GM19035 (cell line): ENCODE results near the gene IL26.
A peak's percentile ranks its signal among the peaks of the same experiment; 100 is the strongest.

Experiments
- ATAC-seq: cut with Tn5 transposase; IDR thresholded peaks from one replicate; pipeline ENCODE4 v1.9.1; 2021; ENCODE audit not compliant: unreplicated experiment

IL26 gene

GRCh38 chr12:68159681-68160304 is 65.8 kb downstream of the IL26 start, which contains the start of gene IFNG:
Gene IFNG (minus strand): TSS chr12:68159740. CDS start chr12:68159615, 125 bp downstream.
- peak; percentile 53 for ATAC-seq

- no peak for ATAC-seq
Observed at GRCh38 chr12:68158432-68158831, 67.2 kb downstream of the IL26 start.

GRCh38 chr12:68157380-68157779 is 68.2 kb downstream of the IL26 start:
- no peak for ATAC-seq

GRCh38 chr12:68156636-68157035 is 69.0 kb downstream of the IL26 start:
- no peak for ATAC-seq

- no peak for ATAC-seq
Observed at GRCh38 chr12:68154779-68155178, 70.8 kb downstream of the IL26 start.
